SK-N-SH (cell line): ENCODE data around the gene MSH5. TPM values are rescaled to one million over a fixed set of nuclear protein-coding genes. Genes with fewer than 3 reads are reported as not detected.
A peak's percentile ranks its signal among the peaks of the same experiment; 100 is the strongest.

Source experiments
- CTCF ChIA-PET: fragments of 300-600, 350-600 bp; formaldehyde crosslinking; extraction: SDS; loops from one replicate; lab custom pipeline; 2021; lab: Yijun Ruan, JAX
- POLR2A ChIA-PET: fragments of 350-600 bp; sonication (Branson Sonifier 250); formaldehyde crosslinking; extraction: SDS; loops from one replicate; lab custom pipeline; 2020; ENCODE audit warnings: antibody characterized with exemption, inconsistent platforms; lab: Yijun Ruan, JAX
- DNase-seq: peaks from one replicate; pipeline ENCODE4 v3.0.0; 2012
- H2AFZ ChIP-seq: fragments of 200-600 bp; sonication (generic); 2 replicates; pipeline ENCODE4 v1.8.1; 2016; ENCODE audit warnings: antibody characterized with exemption, mild to moderate bottlenecking, low read depth
- H3F3A ChIP-seq: fragments of 200-600 bp; sonication (generic); replicated peaks from 2 replicates; pipeline ENCODE3; 2016; ENCODE audit warnings: antibody characterized with exemption, mild to moderate bottlenecking; ENCODE audit not compliant: insufficient read depth
- H3K27ac ChIP-seq, 2 experiments: fragments of 200-500 bp in 1 of 2; fragments of 200-600 bp in 1 of 2; sonication (Bioruptor generic) in 1 of 2; sonication (generic), shearing (Covaris generic) in 1 of 2; 2 replicates each; pipeline versions ENCODE4 v1.5.1 to v1.6.1; 2014 to 2016; ENCODE audit warnings: low read depth in 2 of 2, inconsistent platforms in 1 of 2, low read length in 1 of 2, mild to moderate bottlenecking in 1 of 2, mixed read lengths in 1 of 2
- H3K27me3 ChIP-seq: fragments of 200-600 bp; sonication (generic), shearing (Covaris generic); 2 replicates; pipeline ENCODE4 v1.6.1; 2016; ENCODE audit warnings: mixed run types; ENCODE audit not compliant: insufficient read depth
- H3K36me3 ChIP-seq, 2 experiments: fragments of 200-500 bp in 1 of 2; fragments of 200-600 bp in 1 of 2; sonication (Bioruptor generic) in 1 of 2; sonication (generic) in 1 of 2; replicated peaks in 1 of 2; 2 replicates each; pipeline versions ENCODE3 to v1.5.1; 2014 to 2016; ENCODE audit warnings: low read length in 1 of 2, mild to moderate bottlenecking in 1 of 2; ENCODE audit not compliant: insufficient read depth in 2 of 2, control insufficient read depth in 1 of 2
- H3K4me1 ChIP-seq, 2 experiments: fragments of 200-500 bp in 1 of 2; fragments of 200-600 bp in 1 of 2; sonication (Bioruptor generic) in 1 of 2; sonication (generic), shearing (Covaris generic) in 1 of 2; 2 replicates each; pipeline versions ENCODE4 v1.5.1 to v1.6.1; 2014 to 2016; ENCODE audit warnings: low read depth in 1 of 2, low read length in 1 of 2, mixed run types in 1 of 2; ENCODE audit not compliant: insufficient read depth in 2 of 2, control insufficient read depth in 1 of 2
- H3K4me2 ChIP-seq: fragments of 200-600 bp; sonication (generic), shearing (Covaris generic); 2 replicates; pipeline ENCODE4 v1.6.1; 2017; ENCODE audit warnings: mixed run types
- H3K4me3 ChIP-seq, 2 experiments: fragments of 200-500 bp in 1 of 2; fragments of 200-600 bp in 1 of 2; sonication (Bioruptor generic) in 1 of 2; sonication (generic), shearing (Covaris generic) in 1 of 2; 2 replicates each; pipeline versions ENCODE4 v1.5.1 to v1.8.1; 2014 to 2016; ENCODE audit warnings: low read depth in 2 of 2, inconsistent platforms in 1 of 2, low read length in 1 of 2, mild to moderate bottlenecking in 1 of 2, mixed read lengths in 1 of 2, moderate library complexity in 1 of 2
- H3K79me2 ChIP-seq: fragments of 200-600 bp; sonication (generic); 2 replicates; pipeline ENCODE4 v1.8.1; 2017; ENCODE audit warnings: mild to moderate bottlenecking; ENCODE audit not compliant: insufficient read depth
- H3K9ac ChIP-seq: fragments of 200-600 bp; sonication (generic); 2 replicates; pipeline ENCODE4 v1.6.1; 2017; ENCODE audit warnings: mixed run types
- H3K9me2 ChIP-seq: fragments of 200-600 bp; sonication (generic); 2 replicates; pipeline ENCODE4 v1.6.1; 2017; ENCODE audit warnings: mixed run types
- H3K9me3 ChIP-seq: fragments of 200-600 bp; sonication (generic); 2 replicates; pipeline ENCODE4 v1.6.1; 2017; ENCODE audit warnings: mixed run types, mild to moderate bottlenecking, moderate library complexity
- H4K20me1 ChIP-seq: fragments of 200-600 bp; sonication (generic); 2 replicates; pipeline ENCODE4 v1.6.1; 2017; ENCODE audit warnings: mild to moderate bottlenecking, mixed run types; ENCODE audit not compliant: insufficient read depth
- CTCF ChIP-seq: fragments of 200-600 bp; sonication (generic); IDR thresholded peaks from 2 replicates; pipeline ENCODE4 v1.6.1; 2017; ENCODE audit warnings: antibody characterized with exemption, mild to moderate bottlenecking, moderate library complexity
- ELF1 ChIP-seq: IDR thresholded peaks from 2 replicates; pipeline ENCODE4 v1.4.0; 2012
- FOSL2 ChIP-seq: IDR thresholded peaks from 2 replicates; pipeline ENCODE4 v1.4.0; 2012; ENCODE audit warnings: low read depth, mild to moderate bottlenecking, moderate library complexity, borderline replicate concordance
- FOXJ3 ChIP-seq: sonication (generic); formaldehyde crosslinking; IDR thresholded peaks from 2 replicates; pipeline ENCODE4 v1.5.1; 2020; ENCODE audit warnings: mild to moderate bottlenecking, missing genetic modification reagents
- FOXM1 ChIP-seq: IDR thresholded peaks from 2 replicates; pipeline ENCODE4 v1.4.0; 2012; ENCODE audit warnings: low read depth, mild to moderate bottlenecking
- GATA2 ChIP-seq: sonication (generic); formaldehyde crosslinking; IDR thresholded peaks from 2 replicates; pipeline ENCODE4 v1.5.0; 2020; ENCODE audit warnings: mild to moderate bottlenecking, missing genetic modification reagents
- JUND ChIP-seq: IDR thresholded peaks from 2 replicates; pipeline ENCODE4 v1.4.0; 2012
- MAX ChIP-seq: IDR thresholded peaks from 2 replicates; pipeline ENCODE4 v1.4.0; 2012; ENCODE audit warnings: low read depth
- MEF2A ChIP-seq: IDR thresholded peaks from 2 replicates; pipeline ENCODE4 v1.4.0; 2012; ENCODE audit warnings: low read depth, borderline replicate concordance
- MXI1 ChIP-seq: IDR thresholded peaks from 2 replicates; pipeline ENCODE4 v1.6.1; 2012; ENCODE audit warnings: mild to moderate bottlenecking, low read depth, low read length, improper control_type of control experiment
- NFIC ChIP-seq: IDR thresholded peaks from 2 replicates; pipeline ENCODE4 v1.4.0; 2012; ENCODE audit warnings: borderline replicate concordance
- NRF1 ChIP-seq: IDR thresholded peaks from 2 replicates; pipeline ENCODE4 v1.6.1; 2012; ENCODE audit warnings: low read depth, mild to moderate bottlenecking, low read length
- PBX3 ChIP-seq: IDR thresholded peaks from 2 replicates; pipeline ENCODE4; 2012
- RAD21 ChIP-seq: IDR thresholded peaks from 2 replicates; pipeline ENCODE4 v1.6.1; 2012; ENCODE audit warnings: mild to moderate bottlenecking, low read length
- RCOR1 ChIP-seq: fragments of 150-350 bp; IDR thresholded peaks from 2 replicates; pipeline ENCODE4 v1.6.1; 2017; ENCODE audit warnings: antibody characterized with exemption, low read length
- REST ChIP-seq: IDR thresholded peaks from 2 replicates; pipeline ENCODE4 v1.6.1; 2012; ENCODE audit warnings: mild to moderate bottlenecking, low read depth, low read length, moderate library complexity
- RFX5 ChIP-seq: IDR thresholded peaks from 2 replicates; pipeline ENCODE4 v1.6.1; 2012; ENCODE audit warnings: mild to moderate bottlenecking, improper control_type of control experiment, low read length
- RXRA ChIP-seq: IDR thresholded peaks from 2 replicates; pipeline ENCODE4 v1.4.0; 2012; ENCODE audit warnings: low read depth, mild to moderate bottlenecking, borderline replicate concordance
- SIN3A ChIP-seq: IDR thresholded peaks from 2 replicates; pipeline ENCODE4 v1.6.1; 2012; ENCODE audit warnings: low read depth, mild to moderate bottlenecking, low read length, moderate library complexity, borderline replicate concordance
- SMC3 ChIP-seq: IDR thresholded peaks from 2 replicates; pipeline ENCODE4 v1.6.1; 2012; ENCODE audit warnings: low read depth, low read length, improper control_type of control experiment
- TAF1 ChIP-seq: IDR thresholded peaks from 2 replicates; pipeline ENCODE4 v1.6.1; 2012; ENCODE audit warnings: low read depth, mild to moderate bottlenecking, low read length, moderate library complexity, borderline replicate concordance
- TCF12 ChIP-seq: IDR thresholded peaks from 2 replicates; pipeline ENCODE4 v1.4.0; 2012
- TEAD4 ChIP-seq: IDR thresholded peaks from 2 replicates; pipeline ENCODE4 v1.4.0; 2012; ENCODE audit warnings: mild to moderate bottlenecking, borderline replicate concordance; ENCODE audit not compliant: insufficient read depth
- USF1 ChIP-seq: IDR thresholded peaks from 2 replicates; pipeline ENCODE4 v1.4.0; 2012; ENCODE audit warnings: low read depth, borderline replicate concordance
- USF2 ChIP-seq: fragments of 150-350 bp; IDR thresholded peaks from 2 replicates; pipeline ENCODE4 v1.6.1; 2017; ENCODE audit warnings: antibody characterized with exemption, low read length, low read depth, borderline replicate concordance
- YY1 ChIP-seq: IDR thresholded peaks from 2 replicates; pipeline ENCODE4 v1.4.0; 2012; ENCODE audit warnings: low read depth, mild to moderate bottlenecking
- WGBS: methylation state at CpG from one replicate; pipeline ENCODE4 v1.1.6; 2017; ENCODE audit warnings: low lambda C conversion rate; 5-methylcytosine and 5-hydroxymethylcytosine counted together
- polyA plus RNA-seq, 3 experiments: library from polyadenylated mRNA; depleted of rRNA; stranded (reverse); fragments of >200 nt; gene quantifications; 2 replicates each; pipeline ENCODE4 v1.2.3, GENCODE V29; 2012

MSH5 gene
- polyA plus RNA-seq, 1 of the 3 experiments (the other 2 are of a cell fraction) = 16.0 TPM

GRCh38 chr6:31776989-31777666 is 37.3 kb downstream of the MSH5 start, which contains the start of gene VWA7:
Gene VWA7, minus strand, starts transcription at chr6:31777328. Its CDS starts 549 bp downstream, at chr6:31776779.
- Histone ChIP-seq H3K9ac (0 out of 2 replicates have a peak within 1 kb of the TSS, but pooled peaks have one; percentile 23), H3K9me2 (no peaks in the 10 kb centered on the region), H3K4me2 (peak within 1 kb of the TSS; percentile 69), H3K36me3 (peaks cover 0 to 35% of the 10 kb centered on the region in 2 experiments), H4K20me1 (no peaks in the 10 kb centered on the region), H3K79me2 (no peaks in the 10 kb centered on the region), H3K9me3 (no peaks in the 10 kb centered on the region), H3F3A (peaks cover 3% of the 10 kb centered on the region), H3K4me1 (peaks cover 9 to 10% of the 10 kb centered on the region in 2 experiments; a peak in 2 of 4 replicates), H2AFZ (no peak within 1 kb of the TSS), H3K27me3 (no peaks in the 10 kb centered on the region), H3K4me3 (no peak within 1 kb of the TSS), H3K27ac (no peak within 1 kb of the TSS; a peak in 2 of 4 replicates)
- peak; percentile 71 for DNase-seq
- ChIA-PET CTCF (interaction anchor here (0.9 to 9.9 kb wide), 5 partner anchors 8 to 196 kb away, joined by 3 to 62 read pairs (median 6); no protein-coding TSS in a partner anchor), POLR2A (no interaction called here)
- 22% methylated on average over 8 of the region's 15 CpGs for WGBS
- TF ChIP-seq FOSL2 = peak; percentile 59; the same call in 1 of the 2 replicates
- TF ChIP-seq RCOR1 = no peak
- no peak for TF ChIP-seq TEAD4
- TF ChIP-seq RFX5 = no peak
- peak; percentile 54; the same call in 1 of the 2 replicates for TF ChIP-seq MEF2A
- TF ChIP-seq FOXM1 = no peak
- TF ChIP-seq SIN3A = no peak; the same call in 1 of the 2 replicates
- TF ChIP-seq YY1 = no peak
- no peak for TF ChIP-seq TAF1
- TF ChIP-seq JUND = peak; percentile 63; the same call in 1 of the 2 replicates
- no peak for TF ChIP-seq RAD21
- no peak for TF ChIP-seq RXRA
- peak; percentile 60; the same call in 1 of the 2 replicates for TF ChIP-seq MAX
- no peak for TF ChIP-seq CTCF
- peak; percentile 28; the same call in 1 of the 2 replicates for TF ChIP-seq TCF12
- no peak for TF ChIP-seq ELF1
- TF ChIP-seq USF2 = no peak
- no peak for TF ChIP-seq FOXJ3 (CRISPR knock-in tag)
- TF ChIP-seq PBX3 = peak; percentile 50
- TF ChIP-seq REST = no peak
- no peak for TF ChIP-seq GATA2 (CRISPR knock-in tag)
- no peak for TF ChIP-seq USF1
- no peak for TF ChIP-seq NRF1
- TF ChIP-seq SMC3 = no peak
- TF ChIP-seq MXI1 = no peak
- peak; percentile 95 for TF ChIP-seq NFIC
